K562 (cell line): Measurements from ENCODE around the gene MED13L. TPM values are rescaled to one million over a fixed set of nuclear protein-coding genes. Genes with fewer than 3 reads are reported as not detected.

ENCODE experiments used
- ARNT ChIP-seq, 2 experiments: fragments of 450-650 bp; IDR thresholded peaks; 2 replicates each; pipeline ENCODE4 v1.6.1; 2016; ENCODE audit warnings: mild to moderate bottlenecking in 1 of 2
- HDAC2 ChIP-seq: fragments of 450-650 bp; IDR thresholded peaks from 2 replicates; pipeline ENCODE4 v1.6.1; 2016; ENCODE audit warnings: mild to moderate bottlenecking
- HINFP ChIP-seq: fragments of 450-650 bp; conservative IDR thresholded peaks from 2 replicates; pipeline ENCODE4 v1.6.1; 2016; ENCODE audit warnings: missing genetic modification characterization, low read depth, mild to moderate bottlenecking, control low read depth, missing compliant biosample characterization
- LEF1 ChIP-seq: fragments of 450-650 bp; IDR thresholded peaks from 2 replicates; pipeline ENCODE4 v1.6.1; 2016; ENCODE audit warnings: mild to moderate bottlenecking
- NFYB ChIP-seq: IDR thresholded peaks from 2 replicates; pipeline ENCODE4 v1.6.1; 2011; ENCODE audit warnings: mild to moderate bottlenecking, moderate library complexity; ENCODE audit not compliant: insufficient read length; ENCODE audit errors: extremely low read depth
- SLC30A9 ChIP-seq: fragments of 250-450 bp; sonication (Bioruptor Pico); IDR thresholded peaks from 2 replicates; pipeline ENCODE4 v1.8.0; 2022; ENCODE audit warnings: mild to moderate bottlenecking, moderate library complexity
- SP2 ChIP-seq: IDR thresholded peaks from 2 replicates; pipeline ENCODE4 v1.6.1; 2011; ENCODE audit warnings: mild to moderate bottlenecking, low read depth, low read length, moderate library complexity; ENCODE audit not compliant: poor library complexity, severe bottlenecking; ENCODE audit errors: extremely low read depth
- SUPT5H ChIP-seq: fragments of 450-650 bp; IDR thresholded peaks from 2 replicates; pipeline ENCODE4 v1.6.1; 2016
- TEAD2 ChIP-seq: fragments of 450-650 bp; IDR thresholded peaks from 2 replicates; pipeline ENCODE4 v1.6.1; 2016; ENCODE audit warnings: missing genetic modification characterization, control low read depth, missing compliant biosample characterization
- ZBTB5 ChIP-seq: fragments of 450-650 bp; IDR thresholded peaks from 2 replicates; pipeline ENCODE4 v1.6.1; 2017; ENCODE audit warnings: antibody characterized with exemption
- ZBTB7A ChIP-seq: IDR thresholded peaks from 2 replicates; pipeline ENCODE4 v1.6.1; 2011; ENCODE audit warnings: low read depth, mild to moderate bottlenecking, low read length, moderate library complexity, borderline replicate concordance; ENCODE audit not compliant: control insufficient read depth
- ZNF133 ChIP-seq: fragments of 250-450 bp; sonication (Bioruptor Pico); IDR thresholded peaks from 2 replicates; pipeline ENCODE4 v1.4.0; 2020; ENCODE audit warnings: mild to moderate bottlenecking
- ZNF224 ChIP-seq: sonication (generic); formaldehyde crosslinking; IDR thresholded peaks from 2 replicates; pipeline ENCODE4 v1.8.0; 2022; ENCODE audit warnings: mild to moderate bottlenecking, missing genetic modification reagents
- ZNF282 ChIP-seq: sonication (generic); formaldehyde crosslinking; IDR thresholded peaks from 2 replicates; pipeline ENCODE4 v1.8.1; 2023; ENCODE audit warnings: missing genetic modification reagents
- ZNF318 ChIP-seq, 2 experiments: fragments of 450-650 bp; IDR thresholded peaks; 2 replicates each; pipeline ENCODE4 v1.6.1; 2016; ENCODE audit warnings: mild to moderate bottlenecking in 2 of 2, borderline replicate concordance in 1 of 2, low read depth in 1 of 2, moderate library complexity in 1 of 2
- ZNF644 ChIP-seq: fragments of 200-800 bp; sonication (Bioruptor generic); IDR thresholded peaks from 2 replicates; pipeline ENCODE4 v1.6.1; 2016; ENCODE audit warnings: low read depth, missing genetic modification characterization, missing compliant biosample characterization
- polyA plus RNA-seq, 8 experiments: library from polyadenylated mRNA; depleted of rRNA in 4 of 8; stranded (reverse) in 5 of 8; unstranded in 3 of 8; fragments of >200 nt; fragmentation: Nextera tagmentation in 2 of 8; fragmentation: Illumina TruSeq in 1 of 8; extraction: Ambion mirVana in 2 of 8; extraction: Trizol in 1 of 8; gene quantifications; 2 replicates each; pipeline versions ENCODE4 v1.2.1 to v1.2.3, GENCODE V29; 2011 to 2014; ENCODE audit warnings: inconsistent platforms in 1 of 8, missing spikeins in 1 of 8
- total RNA-seq, 7 experiments: library from RNA; depleted of rRNA in 6 of 7; stranded (reverse); fragments of >200 nt in 6 of 7; fragmentation: Illumina TruSeq in 2 of 7; extraction: Trizol in 2 of 7; gene quantifications; 2 replicates each; pipeline versions ENCODE4 v1.2.1 to v1.2.3, GENCODE V29; 2011 to 2021; ENCODE audit warnings: low replicate concordance in 1 of 7

The MED13L gene
- total and polyA plus RNA-seq, 9 of the 15 experiments (the other 6 are each of a cell fraction or from before 2014, with no cell fraction given): 13.4 to 90.3 (median 36.9) TPM

DNA sequence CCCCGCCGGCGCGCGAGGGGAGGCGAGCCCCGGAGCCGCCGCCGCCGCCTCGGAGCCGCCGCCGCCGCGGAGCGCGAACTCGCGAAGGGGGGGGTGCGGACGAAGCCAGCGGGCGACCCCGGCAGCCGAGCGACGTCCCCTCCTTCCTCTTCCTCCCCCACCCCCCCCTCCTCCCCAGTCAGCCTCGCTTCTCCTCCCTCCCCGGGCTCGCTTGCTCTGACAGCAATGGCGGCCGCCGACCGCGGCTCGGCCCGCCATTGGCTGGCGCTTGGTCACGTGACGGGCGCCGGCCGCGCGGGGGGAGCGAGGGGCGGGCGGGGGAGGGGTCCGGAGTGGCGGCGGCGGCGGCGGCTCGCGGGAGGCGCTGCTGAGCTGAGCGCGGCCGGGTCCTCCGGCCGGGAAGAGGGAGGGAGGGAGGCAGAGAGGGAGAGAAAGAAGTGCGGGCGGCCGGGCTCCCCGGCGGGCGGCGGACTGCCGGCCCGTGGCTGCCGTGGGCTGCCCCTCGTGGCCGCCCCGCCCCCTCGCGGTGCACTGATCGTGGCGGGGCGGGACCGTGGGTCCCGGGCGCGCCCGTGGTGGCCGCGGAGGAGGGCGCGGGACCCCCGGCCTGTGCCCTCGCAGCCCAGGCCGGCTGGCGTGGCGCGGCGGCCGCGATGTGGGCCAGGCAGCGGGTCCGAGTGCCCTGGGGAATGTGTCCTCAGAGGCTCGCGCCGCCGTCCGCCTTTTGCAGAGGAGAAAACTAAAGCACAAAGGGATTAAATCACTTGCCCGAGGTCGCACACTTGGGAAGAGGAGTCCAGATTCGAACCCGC is at the start of gene MED13L (continued):
- TF ChIP-seq ZBTB5 (no peak), NFYB (peak; percentile 50), ZBTB7A (peak; percentile 85; the same call in 1 of the 2 replicates), ZNF644 (tag) (no peak), ZNF224 (CRISPR knock-in tag) (no peak), HDAC2 (no peak), SP2 (no peak), HINFP (tag) (no peak), LEF1 (no peak), TEAD2 (no peak), SLC30A9 (CRISPR knock-in tag) (no peak), ZNF318 (IDR thresholded peaks at IDR 0.05; ENCODE audit: borderline replicate concordance in 1 of 2, low read depth in 1 of 2) (no peak), ARNT (IDR thresholded peaks at IDR 0.05) (no peak), SUPT5H (no peak), ZNF133 (CRISPR knock-in tag) (no peak), ZNF282 (CRISPR knock-in tag) (no peak)
